Loucy (cell line): Measurements from ENCODE around the gene FSTL5.

ENCODE experiments used
- EZH2phosphoT487 ChIP-seq: fragments of 200-600 bp; IDR thresholded peaks from 2 replicates; pipeline ENCODE4 v1.6.1; 2018; ENCODE audit warnings: antibody characterized with exemption, mild to moderate bottlenecking, moderate library complexity, borderline replicate concordance
- TF ChIP-seq, protein P1 (sequence below): fragments of 200-600 bp; sonication (generic); conservative IDR thresholded peaks from 2 replicates; pipeline ENCODE4 v1.5.1; 2014; ENCODE audit warnings: mild to moderate bottlenecking, antibody characterized with exemption, low read length

DNA sequence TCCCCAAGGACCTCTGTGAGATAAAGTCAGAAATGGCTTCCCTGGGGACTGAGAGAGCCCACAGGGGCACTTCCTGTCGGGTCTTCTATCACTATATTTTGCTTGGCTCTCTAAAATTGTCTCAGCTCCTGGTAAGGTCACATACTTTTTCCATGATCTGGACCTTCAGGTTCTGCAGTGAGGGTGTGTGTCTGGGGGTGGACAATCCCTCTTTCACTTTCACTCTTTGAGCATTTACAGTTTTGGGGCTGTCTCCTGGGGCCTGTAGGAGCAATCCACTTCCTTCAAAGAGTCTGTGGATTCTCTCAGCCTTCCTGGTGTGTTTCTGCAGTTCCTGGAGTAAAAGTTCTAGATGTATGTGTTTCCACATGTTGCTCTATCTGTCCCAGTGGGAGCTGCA lies 335.7 kb downstream of the FSTL5 start:
- TF ChIP-seq, protein P1, sequence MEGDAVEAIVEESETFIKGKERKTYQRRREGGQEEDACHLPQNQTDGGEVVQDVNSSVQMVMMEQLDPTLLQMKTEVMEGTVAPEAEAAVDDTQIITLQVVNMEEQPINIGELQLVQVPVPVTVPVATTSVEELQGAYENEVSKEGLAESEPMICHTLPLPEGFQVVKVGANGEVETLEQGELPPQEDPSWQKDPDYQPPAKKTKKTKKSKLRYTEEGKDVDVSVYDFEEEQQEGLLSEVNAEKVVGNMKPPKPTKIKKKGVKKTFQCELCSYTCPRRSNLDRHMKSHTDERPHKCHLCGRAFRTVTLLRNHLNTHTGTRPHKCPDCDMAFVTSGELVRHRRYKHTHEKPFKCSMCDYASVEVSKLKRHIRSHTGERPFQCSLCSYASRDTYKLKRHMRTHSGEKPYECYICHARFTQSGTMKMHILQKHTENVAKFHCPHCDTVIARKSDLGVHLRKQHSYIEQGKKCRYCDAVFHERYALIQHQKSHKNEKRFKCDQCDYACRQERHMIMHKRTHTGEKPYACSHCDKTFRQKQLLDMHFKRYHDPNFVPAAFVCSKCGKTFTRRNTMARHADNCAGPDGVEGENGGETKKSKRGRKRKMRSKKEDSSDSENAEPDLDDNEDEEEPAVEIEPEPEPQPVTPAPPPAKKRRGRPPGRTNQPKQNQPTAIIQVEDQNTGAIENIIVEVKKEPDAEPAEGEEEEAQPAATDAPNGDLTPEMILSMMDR: no peak
- TF ChIP-seq EZH2phosphoT487: no peak
